HCEC 1CT (cell line): ENCODE results near the gene TBC1D2.
"Not testable (repeated sequence)": the region's sequence is repeated elsewhere in the genome, so short reads cannot be mapped to it uniquely, and the experiment has no call there.

Source experiments
- DNase-seq: peaks from one replicate; pipeline ENCODE4 v3.0.0-alpha.2; 2017

TBC1D2 gene

DNA sequence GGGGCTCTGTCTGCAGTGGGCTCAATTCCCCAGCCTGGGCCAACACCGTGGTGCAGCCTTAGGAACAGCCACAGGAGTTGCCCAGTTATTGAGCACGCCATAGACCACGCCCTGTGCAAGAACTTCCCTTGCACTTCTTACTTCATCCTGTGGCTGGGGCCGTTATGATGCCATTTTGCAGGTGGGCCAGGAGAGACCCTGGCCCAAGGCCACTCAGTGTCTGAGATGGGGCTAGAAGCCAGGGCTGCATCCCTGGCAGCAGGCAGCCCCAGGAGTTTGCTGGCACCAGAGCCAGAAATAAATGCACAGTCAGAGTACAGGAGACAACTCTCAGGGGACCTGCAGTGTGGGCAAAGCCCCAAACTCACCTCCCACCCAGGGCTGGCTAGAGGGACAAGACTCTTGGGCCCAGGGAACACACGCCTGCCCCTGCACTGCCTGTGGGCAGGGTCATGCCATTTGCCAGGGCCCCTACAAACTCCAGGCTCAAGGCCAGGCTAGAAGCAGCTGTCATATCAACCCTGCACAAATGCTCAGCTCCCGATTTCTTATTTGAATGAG lies 69.8 kb downstream of the TBC1D2 start:
- DNase-seq: no peak

DNA sequence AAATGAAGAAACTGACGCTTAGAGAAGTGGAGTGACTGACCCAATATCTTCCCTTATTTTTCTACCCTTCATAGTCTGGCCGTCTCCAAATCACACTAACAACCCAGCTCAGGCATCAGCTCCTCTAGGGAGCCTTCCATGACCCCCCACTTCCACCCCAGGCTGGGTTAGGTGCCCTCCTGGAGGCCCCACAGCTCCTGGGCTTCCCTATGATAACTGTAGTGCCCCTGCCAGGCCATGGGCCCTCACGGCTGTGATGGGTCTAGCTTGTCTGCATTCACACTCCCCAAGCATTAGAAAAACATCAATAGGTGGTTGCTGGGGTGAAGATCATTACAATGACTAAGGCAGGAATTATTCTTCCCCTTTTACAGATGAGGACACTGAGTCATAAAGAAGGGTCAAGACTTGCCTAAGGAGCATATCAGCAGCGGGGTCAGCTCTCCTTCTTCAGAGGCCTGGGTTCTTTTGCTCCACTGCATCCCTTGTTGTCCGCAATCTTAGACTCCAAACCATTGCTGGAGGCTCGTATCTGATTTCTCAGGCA lies 70.4 kb downstream of the TBC1D2 start:
- peak; percentile 19 for DNase-seq

DNA sequence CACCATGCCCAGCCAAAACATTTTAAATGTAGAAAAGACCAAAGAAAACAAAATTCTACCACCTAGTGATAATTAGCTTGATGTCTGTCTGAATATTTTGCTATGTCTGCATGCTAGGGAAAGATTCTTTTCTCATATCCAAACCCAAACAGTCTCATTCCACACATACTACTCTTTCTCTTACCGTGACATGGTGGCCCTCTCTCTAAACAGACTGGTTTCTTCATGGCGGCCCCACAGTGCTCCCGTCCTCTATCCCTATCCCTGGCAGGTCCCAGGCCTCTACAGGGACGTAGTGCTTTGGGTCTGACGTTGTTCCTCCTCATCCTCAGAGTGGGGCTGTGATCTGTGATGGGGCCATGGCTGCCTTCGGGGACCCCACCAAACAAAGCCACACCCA lies 71.1 kb downstream of the TBC1D2 start:
- DNase-seq: no peak

DNA sequence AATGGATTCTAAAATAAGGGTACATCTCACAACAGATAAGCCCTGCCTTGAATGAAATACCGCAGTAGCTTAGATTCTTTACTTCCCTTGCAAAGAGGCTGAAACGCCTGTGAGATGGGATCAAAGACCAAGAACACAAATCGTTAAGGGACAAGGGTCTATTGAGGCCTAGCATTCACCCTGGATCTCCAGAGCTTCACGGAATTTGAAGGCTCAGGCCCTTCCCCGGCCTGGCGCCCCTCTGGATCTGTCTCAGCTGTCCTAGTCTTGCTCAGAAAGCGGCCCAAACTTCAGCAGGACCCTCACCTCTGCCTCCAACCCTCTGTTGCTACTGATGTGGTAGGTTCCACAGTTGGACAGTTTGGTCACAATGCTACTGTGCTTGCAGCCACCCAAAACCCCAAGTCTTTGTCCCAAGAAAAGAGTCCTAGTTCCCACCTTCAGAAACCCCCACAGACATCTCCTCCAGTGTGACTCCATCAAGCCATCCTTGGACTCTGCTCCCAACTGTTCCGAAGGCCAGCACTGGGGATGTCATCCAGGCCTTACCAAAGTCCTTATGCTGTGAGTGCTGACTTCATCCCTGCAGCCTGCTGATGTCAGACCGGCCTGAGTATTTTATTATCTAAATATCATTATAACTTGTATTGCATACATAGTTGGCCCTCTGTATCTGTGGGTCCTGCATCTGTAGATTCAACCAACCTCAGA lies 72.4 kb downstream of the TBC1D2 start:
- no peak for DNase-seq

DNA sequence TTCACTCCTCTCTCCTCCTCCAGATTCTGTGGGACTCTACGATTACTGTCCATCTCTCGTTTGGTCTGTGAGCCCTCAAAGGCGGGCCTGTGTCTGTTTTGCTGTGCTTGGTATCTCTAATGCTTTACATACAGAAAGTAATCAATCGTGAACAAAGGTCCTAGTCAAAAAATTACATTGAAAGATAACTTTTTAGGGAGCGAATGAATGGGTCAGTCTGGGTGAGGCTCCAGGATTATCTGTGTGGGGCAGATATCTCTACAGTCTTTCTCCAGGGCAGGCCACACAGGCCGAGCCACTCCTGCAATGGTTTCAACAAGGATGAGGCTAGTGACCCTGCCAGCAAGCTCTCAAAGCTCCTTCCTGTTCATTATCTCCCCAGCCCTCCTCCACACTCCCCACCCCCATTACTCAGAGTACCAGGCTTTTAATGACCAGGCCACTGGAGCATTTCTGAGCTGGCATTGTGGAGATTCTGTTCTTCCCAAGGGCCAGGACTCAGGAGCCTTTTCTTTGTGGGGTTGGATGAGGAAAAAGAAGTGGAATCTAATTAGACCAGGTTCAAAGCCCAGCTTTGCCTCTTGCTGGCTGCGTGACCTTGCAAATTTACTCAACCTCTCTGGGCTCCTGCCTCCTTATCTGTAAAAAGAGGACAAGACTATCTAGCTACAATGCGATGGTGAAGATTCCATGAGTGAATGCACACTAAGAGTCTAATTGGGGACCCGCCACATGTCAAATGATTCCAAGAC lies 73.2 kb downstream of the TBC1D2 start:
- no peak for DNase-seq

DNA sequence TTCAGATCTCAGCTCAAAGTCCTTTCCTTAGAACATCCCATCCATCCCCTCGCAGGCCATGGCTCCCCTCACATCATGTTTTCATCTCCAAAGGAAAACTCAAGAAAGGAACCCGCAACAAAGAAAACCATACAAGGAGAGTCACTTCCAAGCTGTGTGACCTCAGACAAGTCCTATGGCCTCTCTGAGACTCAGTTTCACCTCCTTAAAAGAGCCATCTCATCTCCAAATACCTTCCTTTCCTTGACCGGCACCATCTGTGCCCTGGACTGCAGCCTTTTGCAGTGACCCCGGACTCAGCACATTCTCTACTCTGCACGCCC lies 73.7 kb downstream of the TBC1D2 start:
- no peak for DNase-seq

DNA sequence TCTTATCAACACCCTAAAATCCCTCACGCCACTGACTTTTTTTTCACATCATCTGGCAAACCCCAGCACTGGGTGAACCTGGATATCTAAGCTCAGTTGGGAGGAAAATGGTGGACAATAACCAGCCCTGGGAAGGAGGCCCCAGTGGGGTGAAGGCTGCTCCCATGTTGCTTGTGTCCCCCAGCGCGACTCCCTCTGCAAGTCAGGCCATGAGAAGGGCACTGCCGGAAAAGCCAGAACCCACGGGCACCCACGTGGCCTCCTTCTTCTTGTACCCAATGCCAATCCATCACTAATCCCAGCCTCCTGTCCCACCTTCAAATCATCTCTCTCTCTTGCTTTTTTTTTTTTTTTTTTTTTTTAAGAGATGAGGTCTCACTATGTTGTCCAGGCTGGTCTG lies 74.5 kb downstream of the TBC1D2 start:
- DNase-seq: no peak

DNA sequence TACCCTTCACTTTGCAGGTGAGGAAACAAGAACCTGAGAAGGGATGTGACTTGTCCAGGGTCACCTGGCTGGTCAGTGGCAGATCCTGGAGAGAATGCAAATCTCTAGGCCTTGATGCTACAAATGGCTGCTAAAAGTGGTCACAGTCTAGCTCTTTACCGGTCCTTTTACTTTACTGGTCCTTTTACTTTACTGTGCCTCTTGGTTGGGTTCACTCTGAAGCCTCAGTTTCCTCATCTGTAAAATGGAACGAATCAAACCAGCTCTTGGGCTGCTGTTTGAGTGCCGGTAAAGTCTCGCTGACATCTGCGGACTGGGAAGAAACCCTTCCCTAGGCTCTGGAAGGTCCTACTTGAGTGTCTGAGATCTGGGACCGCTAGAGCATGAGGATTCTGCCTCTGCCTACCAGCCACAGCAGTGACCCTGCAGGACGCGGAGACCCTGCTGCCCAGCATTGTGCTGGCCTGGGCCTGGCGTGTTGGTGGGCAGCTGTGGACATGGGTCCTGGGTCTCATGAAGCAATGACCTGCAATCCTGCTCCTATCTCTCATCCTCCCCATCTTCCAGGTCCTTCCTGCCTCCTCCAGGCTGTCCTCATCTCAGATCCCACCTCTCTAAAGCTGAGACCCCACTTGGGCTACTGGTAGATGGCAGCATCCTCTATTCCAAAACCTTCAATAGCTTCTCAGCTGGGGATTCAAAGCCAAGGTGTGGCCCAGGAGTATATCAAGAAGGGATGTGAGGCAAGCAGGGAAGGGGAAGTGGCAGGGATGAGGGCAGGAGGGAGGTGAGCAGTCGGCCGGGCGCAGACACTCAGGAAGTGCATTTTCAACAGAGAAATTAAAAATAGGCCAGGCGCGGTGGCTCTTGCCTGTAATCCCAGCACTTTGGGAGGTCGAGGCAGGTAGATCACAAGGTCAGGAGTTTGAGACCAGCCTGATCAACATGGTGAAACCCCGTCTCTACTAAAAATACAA lies 76.3 kb downstream of the TBC1D2 start:
- DNase-seq: no peak

DNA sequence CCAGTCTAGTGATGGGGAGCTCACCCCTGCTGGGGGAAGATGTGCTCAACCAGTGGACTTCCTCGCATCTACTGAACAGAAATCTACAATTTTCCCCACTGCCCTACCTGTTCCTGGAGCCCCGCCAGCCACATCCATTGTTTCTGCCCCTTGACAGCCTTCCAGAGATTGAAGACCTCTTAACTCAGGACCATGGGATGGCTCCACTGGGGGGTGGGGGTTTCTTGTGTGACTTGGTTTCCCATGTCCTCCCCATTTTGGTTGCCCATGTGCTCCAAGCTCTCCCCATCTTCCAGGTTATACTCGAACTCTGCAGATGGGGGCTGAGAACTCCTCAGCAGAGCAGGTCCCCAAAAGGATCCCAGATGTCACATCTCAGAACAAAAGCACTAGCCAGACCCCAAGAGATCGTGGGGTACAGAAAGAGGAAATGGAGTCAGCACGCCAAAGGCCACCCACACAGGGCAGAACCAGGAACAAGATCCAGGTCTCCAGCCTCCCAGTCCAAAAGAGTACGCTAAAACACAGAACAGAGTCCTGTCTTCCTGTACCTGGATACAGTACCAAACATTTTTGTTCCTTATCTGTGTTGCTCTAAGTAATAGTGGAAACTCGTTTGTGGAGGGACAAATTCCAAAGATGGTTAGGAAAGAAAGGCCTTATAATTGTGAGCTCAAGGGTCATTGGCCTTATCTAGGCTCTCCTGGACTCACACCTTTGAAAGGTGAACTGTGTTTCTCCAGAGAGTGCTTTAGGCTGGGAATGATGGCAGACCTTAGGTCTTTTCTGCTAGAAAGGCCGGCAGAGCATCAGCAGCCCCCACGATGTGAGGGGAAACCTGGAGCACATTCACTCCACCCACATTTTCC lies 78.8 kb downstream of the TBC1D2 start:
- DNase-seq: no peak

DNA sequence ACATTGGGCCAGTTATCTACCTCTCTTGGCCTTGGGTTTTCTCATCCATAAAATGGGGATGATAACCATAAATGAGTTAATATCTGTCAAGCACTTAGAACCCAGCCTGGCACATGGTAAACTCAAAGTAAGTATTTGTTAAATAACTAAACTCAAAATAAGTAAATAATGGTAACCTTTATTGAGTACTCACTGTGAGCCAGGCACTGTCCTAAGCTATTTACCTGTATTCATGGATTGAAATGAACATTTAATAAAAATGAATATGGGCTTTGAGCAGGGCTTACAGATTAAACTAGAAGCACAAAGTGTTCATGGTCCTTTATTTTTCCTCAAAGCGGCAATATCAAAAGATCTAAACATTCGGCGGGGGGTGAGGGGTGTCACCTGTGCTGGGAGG lies 79.7 kb downstream of the TBC1D2 start:
- no peak for DNase-seq

DNA sequence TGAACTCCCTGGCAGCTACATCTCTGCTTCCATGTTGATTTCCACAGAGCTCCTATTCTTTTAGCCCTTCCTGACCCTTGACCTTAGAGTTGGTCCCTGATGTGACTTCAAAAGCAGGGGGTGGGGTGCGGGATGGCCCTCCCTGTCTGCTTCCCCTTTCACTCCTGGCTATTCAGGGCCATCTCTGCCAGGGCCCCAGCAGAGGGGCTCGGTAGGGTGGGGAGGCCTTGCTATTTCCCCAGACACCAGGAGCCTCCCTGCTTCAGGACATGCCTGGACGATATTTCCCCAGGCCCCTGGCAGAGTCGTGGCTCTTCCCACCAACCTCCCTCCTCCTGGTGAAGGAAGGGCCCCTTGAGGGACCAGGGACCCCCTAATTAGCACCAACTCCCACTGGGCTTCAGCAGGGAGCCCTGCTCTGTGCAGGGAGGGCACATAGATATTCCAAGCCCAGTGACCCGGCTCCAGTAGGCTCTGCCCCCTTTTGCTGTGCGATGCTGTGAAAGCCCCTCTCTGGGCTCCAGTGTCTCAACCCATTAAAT lies 80.3 kb downstream of the TBC1D2 start:
- DNase-seq: no peak

DNA sequence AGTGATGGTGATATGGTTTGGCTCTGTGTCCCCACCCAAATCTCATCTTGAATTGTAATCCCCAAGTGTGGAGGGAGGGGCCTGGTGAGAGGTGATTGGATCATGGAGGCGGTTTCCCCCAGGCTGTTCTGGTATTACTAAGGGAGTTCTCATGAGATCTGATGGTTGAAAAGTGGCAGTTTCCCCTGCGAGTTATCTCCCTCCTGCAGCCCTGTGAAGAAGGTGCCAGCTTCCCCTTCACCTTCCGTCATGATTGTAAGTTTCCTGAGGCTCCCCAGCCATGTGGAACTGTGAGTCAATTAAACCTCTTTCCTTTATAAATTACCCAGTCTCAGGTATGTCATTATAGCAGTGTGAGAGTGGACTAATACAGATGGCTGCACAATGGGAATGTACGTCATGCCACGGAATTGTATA lies 80.9 kb downstream of the TBC1D2 start:
- not testable (repeated sequence) for DNase-seq

DNA sequence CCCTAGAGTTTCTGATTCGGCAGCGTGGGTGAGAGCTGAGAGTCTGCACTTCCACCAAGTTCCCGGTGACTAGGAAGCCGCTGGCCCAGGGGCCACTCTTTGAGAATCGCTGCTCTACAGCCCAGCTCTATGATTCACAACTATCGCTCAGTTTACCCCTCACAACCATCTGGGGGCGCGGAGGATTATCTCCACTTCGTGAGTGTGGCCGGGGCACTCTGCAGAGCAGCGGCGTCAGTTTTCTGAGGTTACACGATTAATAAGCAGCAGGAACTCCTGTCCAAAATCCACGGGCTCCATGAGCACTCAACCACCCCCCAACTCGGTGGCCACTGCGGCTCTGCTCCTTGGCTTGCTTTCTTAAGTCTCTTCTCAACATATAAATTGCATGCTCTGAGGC lies 82.3 kb downstream of the TBC1D2 start:
- no peak for DNase-seq

DNA sequence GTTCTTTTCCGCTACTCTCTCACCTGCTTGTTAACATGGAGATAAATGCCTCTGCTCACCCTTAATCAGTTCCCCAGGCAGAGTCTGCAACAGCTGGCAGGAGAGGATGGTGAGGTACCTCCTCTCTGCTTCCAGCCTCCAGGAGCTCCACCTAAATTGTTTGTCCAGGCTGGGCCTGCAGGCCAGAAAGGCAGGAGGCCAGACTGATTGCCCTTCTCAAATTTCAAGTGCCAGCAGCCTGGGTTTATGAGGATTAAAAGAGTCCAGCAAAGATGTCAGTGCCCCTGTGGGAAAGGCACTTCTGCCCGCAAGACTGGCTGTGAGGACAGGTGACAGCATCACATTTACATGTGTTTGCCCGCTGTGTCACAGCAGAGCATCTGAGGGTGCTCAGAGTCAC lies 82.8 kb downstream of the TBC1D2 start:
- DNase-seq: no peak

DNA sequence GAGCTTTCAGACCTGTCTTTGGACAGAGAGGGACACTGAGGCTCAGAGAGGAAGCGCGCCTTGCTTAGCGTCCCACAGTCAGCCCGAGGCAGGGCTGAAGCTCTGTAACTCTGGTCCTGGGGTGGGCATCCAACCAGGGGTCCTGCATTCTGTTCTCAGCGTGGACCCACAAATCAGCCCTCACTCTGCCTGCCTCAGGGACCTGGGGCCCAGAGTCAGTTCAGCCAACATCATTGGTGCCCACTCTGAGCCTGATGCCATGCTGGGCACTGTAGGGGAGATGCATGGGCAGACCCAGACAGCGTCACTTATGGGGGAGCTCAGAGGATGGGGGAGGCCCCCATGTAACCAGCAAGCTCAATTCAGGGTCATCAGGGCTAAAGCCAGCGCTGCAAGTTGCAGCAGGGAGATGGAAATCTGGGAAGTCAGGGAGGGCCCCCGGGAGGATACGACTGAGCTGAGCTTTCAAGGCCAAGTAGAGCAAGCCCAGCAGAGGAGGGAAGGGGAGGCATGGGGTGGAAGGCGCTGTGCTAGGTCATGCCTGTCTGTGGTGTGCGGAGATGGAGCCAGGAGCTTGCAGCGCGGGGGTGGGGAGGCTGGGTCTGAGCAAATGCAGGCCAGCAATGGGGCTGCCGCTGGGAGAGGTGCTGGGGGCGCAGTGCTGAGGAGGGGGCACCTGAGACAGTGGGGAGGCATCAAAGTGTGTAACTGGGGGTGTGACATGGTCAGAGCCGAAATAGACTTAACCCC lies 84.1 kb downstream of the TBC1D2 start:
- no peak for DNase-seq

DNA sequence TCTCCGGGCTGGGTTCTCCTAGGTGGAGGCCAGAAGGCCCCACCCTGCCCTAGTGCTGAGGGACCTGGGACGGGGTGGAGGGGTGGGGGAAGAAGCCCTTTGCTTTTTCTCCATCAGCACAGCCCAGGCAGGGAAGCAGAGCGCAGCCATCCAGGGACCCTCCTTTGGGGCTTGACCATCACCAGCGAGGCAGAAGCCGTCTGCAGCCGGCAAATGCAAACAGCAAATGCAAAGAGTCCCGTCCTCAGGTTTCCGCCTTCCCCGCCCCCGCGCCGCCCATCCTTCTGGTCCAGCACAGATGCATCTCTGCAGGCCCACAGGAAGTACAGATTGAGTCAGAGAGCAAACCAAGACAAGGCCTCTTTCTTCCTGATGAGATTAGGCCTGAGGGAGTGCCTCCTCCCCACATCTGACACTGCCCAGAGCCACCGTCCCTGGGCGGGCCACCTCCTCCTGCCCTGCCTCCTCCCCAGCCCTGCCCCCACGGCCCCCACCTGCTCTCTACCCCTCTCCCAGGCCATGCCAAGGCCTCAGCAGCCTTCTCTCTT lies 86.4 kb downstream of the TBC1D2 start:
- DNase-seq: no peak

DNA sequence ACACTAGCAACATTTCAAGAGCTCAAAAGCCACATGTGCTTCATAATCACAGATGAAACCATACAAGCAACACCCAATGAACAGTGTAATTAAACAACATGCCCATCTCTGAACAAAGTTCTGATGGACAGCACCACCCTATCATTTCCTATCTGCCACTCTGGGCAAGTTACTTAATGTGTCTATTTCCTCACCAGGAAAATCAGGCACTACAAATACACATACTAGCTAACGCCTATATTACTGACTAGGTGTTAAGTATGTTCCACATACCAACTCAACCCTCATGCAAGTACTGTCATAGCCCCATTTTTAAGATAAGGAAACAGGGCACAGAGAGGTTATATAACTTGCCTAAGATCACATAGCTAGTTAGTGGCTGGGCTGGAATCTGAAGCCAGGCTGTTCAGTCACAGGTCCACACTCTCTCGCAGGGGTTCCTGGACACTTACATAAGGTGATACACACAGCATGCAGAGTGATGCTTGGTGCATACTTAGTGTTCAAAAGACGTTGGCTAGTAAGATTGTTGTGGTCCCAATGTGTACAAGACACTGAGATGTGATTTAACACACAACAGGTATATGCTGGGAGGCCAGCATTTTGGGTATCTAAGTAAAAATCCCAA lies 87.2 kb downstream of the TBC1D2 start:
- no peak for DNase-seq

DNA sequence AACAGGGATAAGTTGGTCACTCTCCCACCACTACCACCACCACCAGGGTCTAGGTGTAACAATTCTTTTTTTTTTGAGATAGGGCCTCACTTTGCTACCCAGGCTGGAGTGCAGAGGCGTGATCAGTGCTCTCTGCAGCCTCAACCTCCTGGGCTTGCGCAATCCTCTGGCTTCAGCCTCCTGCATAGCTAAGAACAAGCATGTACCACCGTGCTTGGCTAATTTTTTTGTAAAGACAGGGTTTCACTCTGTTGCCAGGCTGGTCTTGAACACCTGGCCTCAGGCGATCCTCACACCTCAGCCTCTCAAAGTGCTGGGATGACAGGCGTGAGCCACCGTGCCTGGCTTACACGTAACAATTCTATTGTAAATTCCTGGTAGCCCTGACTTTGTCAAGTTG lies 90.5 kb downstream of the TBC1D2 start:
- no peak for DNase-seq

DNA sequence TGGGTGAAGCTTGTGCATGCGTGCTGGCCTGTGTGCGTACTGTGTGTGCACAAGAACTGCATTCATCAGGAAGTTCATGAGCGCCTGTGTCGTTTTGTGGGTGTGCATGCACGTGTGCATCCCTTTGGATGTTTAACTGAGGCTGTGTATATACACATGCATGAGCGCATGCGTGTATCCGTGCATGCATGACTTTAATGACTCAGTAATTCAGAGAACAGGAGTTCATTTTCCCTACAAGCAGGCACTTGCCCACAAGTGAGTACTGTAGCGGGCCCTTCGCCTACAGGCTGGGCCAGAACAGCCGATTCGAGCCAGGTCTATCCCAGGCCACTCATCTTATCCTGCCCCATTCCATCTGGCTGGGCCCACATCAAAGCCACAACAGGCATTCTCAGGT lies 92.8 kb downstream of the TBC1D2 start:
- DNase-seq: no peak

DNA sequence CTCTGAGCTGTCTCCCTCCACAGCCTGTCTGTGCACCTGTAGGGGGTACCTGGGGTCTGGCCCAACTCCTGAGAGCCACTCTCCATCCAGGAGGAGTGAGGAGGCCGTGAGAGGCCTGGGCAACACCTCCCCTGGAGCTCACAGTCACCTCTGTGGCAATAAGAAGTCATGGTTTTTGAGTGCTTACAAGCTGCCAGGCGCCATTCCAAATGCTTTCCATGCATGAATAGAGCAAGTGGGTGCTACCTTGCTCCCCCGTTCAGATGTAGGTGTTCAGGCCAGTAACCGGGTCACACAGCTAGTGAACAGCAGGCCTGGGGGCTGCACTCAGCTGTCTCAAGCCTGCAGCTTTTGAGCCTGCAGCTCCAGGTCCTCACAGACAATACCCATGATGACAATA lies 93.6 kb downstream of the TBC1D2 start:
- DNase-seq: no peak
